Measurements from ENCODE around the gene MBNL2.

MBNL2 gene

GRCh38 chr13:97255515-97256021 is 33.4 kb downstream of the MBNL2 start:
- DNase-seq = no peak

GRCh38 chr13:97256343-97256783 is 34.2 kb downstream of the MBNL2 start:
- DNase-seq = no peak

- no peak for DNase-seq
Measured at GRCh38 chr13:97257228-97257755, 35.2 kb downstream of the MBNL2 start.

- no peak for DNase-seq
Measured at GRCh38 chr13:97257800-97258799, 36.0 kb downstream of the MBNL2 start.

- no peak for DNase-seq
Measured at GRCh38 chr13:97258801-97259200, 36.7 kb downstream of the MBNL2 start.

- no peak for DNase-seq
Measured at GRCh38 chr13:97259410-97259797, 37.3 kb downstream of the MBNL2 start.

- DNase-seq = no peak
Measured at GRCh38 chr13:97259798-97260714, 37.9 kb downstream of the MBNL2 start.

- no peak for DNase-seq
Measured at GRCh38 chr13:97261254-97262005, 39.3 kb downstream of the MBNL2 start.

- no peak for DNase-seq
Measured at GRCh38 chr13:97262058-97262457, 39.9 kb downstream of the MBNL2 start.

GRCh38 chr13:97263160-97263559 is 41.0 kb downstream of the MBNL2 start:
- no peak for DNase-seq

- DNase-seq = no peak
Measured at GRCh38 chr13:97264663-97265062, 42.5 kb downstream of the MBNL2 start.

- DNase-seq = no peak
Measured at GRCh38 chr13:97266332-97266731, 44.2 kb downstream of the MBNL2 start.

- no peak for DNase-seq
Measured at GRCh38 chr13:97266772-97267417, 44.8 kb downstream of the MBNL2 start.

GRCh38 chr13:97267418-97268059 is 45.4 kb downstream of the MBNL2 start:
- DNase-seq = no peak

GRCh38 chr13:97268772-97269171 is 46.6 kb downstream of the MBNL2 start:
- DNase-seq = no peak

- DNase-seq = no peak
Measured at GRCh38 chr13:97269603-97270002, 47.5 kb downstream of the MBNL2 start.

GRCh38 chr13:97272526-97272925 is 50.4 kb downstream of the MBNL2 start:
- no peak for DNase-seq

- DNase-seq = no peak
Measured at GRCh38 chr13:97273341-97273831, 51.3 kb downstream of the MBNL2 start.

GRCh38 chr13:97274829-97275649 is 52.9 kb downstream of the MBNL2 start:
- DNase-seq = no peak

Data from effector CD8-positive, alpha-beta T cell (primary cell).